Endothelial cell of umbilical vein (primary cell): Measurements from ENCODE around the gene SMARCA4.

Experiments
- EZH2 ChIP-seq: IDR thresholded peaks from 2 replicates; pipeline ENCODE4 v1.6.1; 2012; ENCODE audit warnings: borderline replicate concordance, low read depth, mild to moderate bottlenecking, moderate library complexity, low read length, inconsistent platforms; ENCODE audit not compliant: severe bottlenecking
- MYC ChIP-seq: IDR thresholded peaks from one replicate; pipeline ENCODE4 v1.6.1; 2011; ENCODE audit warnings: mild to moderate bottlenecking, low read depth, low read length
- TF ChIP-seq, protein P1 (sequence below), 2 donors: IDR thresholded peaks; 1 replicate in 1 of 2; 2 replicates in 1 of 2; pipeline ENCODE4 v1.5.1; 2011; ENCODE audit warnings: low read length in 2 of 2, mild to moderate bottlenecking in 2 of 2, moderate library complexity in 2 of 2, control low read depth in 1 of 2, inconsistent platforms in 1 of 2, low read depth in 1 of 2; ENCODE audit not compliant: insufficient read depth in 1 of 2; ENCODE audit errors: extremely low read depth in 1 of 2

- TF ChIP-seq MYC = no peak
- TF ChIP-seq EZH2 = no peak
- TF ChIP-seq, protein P1, sequence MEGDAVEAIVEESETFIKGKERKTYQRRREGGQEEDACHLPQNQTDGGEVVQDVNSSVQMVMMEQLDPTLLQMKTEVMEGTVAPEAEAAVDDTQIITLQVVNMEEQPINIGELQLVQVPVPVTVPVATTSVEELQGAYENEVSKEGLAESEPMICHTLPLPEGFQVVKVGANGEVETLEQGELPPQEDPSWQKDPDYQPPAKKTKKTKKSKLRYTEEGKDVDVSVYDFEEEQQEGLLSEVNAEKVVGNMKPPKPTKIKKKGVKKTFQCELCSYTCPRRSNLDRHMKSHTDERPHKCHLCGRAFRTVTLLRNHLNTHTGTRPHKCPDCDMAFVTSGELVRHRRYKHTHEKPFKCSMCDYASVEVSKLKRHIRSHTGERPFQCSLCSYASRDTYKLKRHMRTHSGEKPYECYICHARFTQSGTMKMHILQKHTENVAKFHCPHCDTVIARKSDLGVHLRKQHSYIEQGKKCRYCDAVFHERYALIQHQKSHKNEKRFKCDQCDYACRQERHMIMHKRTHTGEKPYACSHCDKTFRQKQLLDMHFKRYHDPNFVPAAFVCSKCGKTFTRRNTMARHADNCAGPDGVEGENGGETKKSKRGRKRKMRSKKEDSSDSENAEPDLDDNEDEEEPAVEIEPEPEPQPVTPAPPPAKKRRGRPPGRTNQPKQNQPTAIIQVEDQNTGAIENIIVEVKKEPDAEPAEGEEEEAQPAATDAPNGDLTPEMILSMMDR (IDR thresholded peaks at IDR 0.05; ENCODE audit: extremely low read depth in 1 of 2, insufficient read depth in 1 of 2, low read depth in 1 of 2, low read length in 2 of 2) = no peak
Measured at GRCh38 chr19:10921910-10922637, 38.8 kb upstream of the SMARCA4 start.
